GM19372 (cell line): Measurements from ENCODE around the gene NMU.
"Not testable (repeated sequence)": the region's sequence is repeated elsewhere in the genome, so short reads cannot be mapped to it uniquely, and the experiment has no call there.

Experiments used
- ATAC-seq: cut with Tn5 transposase; IDR thresholded peaks from one replicate; pipeline ENCODE4 v1.9.1; 2021; ENCODE audit warnings: mild to moderate bottlenecking, low read depth, moderate library complexity; ENCODE audit not compliant: unreplicated experiment

NMU gene

GRCh38 chr4:55625835-55626234 lies 10.3 kb downstream of the NMU start:
- no peak for ATAC-seq

- ATAC-seq = not testable (repeated sequence)
Measured at GRCh38 chr4:55624063-55624462, 12.0 kb downstream of the NMU start.

GRCh38 chr4:55618546-55619143 lies 17.5 kb downstream of the NMU start:
- no peak for ATAC-seq

GRCh38 chr4:55617587-55618197 lies 18.4 kb downstream of the NMU start:
- ATAC-seq = peak; percentile 93

GRCh38 chr4:55615008-55615407 lies 21.1 kb downstream of the NMU start:
- ATAC-seq = no peak

GRCh38 chr4:55613621-55614020 lies 22.5 kb downstream of the NMU start:
- no peak for ATAC-seq

GRCh38 chr4:55612341-55612740 lies 23.8 kb downstream of the NMU start:
- ATAC-seq = no peak

- no peak for ATAC-seq
Measured at GRCh38 chr4:55611358-55612059, 24.6 kb downstream of the NMU start.

GRCh38 chr4:55610381-55610780 lies 25.7 kb downstream of the NMU start:
- ATAC-seq = no peak

GRCh38 chr4:55609393-55609866 lies 26.7 kb downstream of the NMU start:
- no peak for ATAC-seq

- ATAC-seq = no peak
Measured at GRCh38 chr4:55608591-55608990, 27.5 kb downstream of the NMU start.

- ATAC-seq = no peak
Measured at GRCh38 chr4:55604996-55605395, 31.1 kb downstream of the NMU start.

- ATAC-seq = no peak
Measured at GRCh38 chr4:55600640-55601039, 35.5 kb downstream of the NMU start.

- no peak for ATAC-seq
Measured at GRCh38 chr4:55598641-55599040, 37.5 kb downstream of the NMU start.

- ATAC-seq = no peak
Measured at GRCh38 chr4:55592014-55592413, 44.1 kb downstream of the NMU start, which contains the start of gene PDCL2. Gene PDCL2, minus strand, starts transcription at chr4:55592245. Its CDS starts 136 bp downstream, at chr4:55592109.

- no peak for ATAC-seq
Measured at GRCh38 chr4:55588160-55588559, 47.9 kb downstream of the NMU start.

- not testable (repeated sequence) for ATAC-seq
Measured at GRCh38 chr4:55582773-55583172, 53.3 kb downstream of the NMU start.

GRCh38 chr4:55578341-55579010 lies 57.6 kb downstream of the NMU start:
- ATAC-seq = no peak

- ATAC-seq = no peak
Measured at GRCh38 chr4:55575513-55575912, 60.6 kb downstream of the NMU start.

GRCh38 chr4:55574252-55574651 lies 61.8 kb downstream of the NMU start:
- ATAC-seq = no peak

GRCh38 chr4:55571806-55572205 lies 64.3 kb downstream of the NMU start:
- no peak for ATAC-seq
